H1 (cell line): ENCODE data around the gene APP. TPM values are rescaled to one million over a fixed set of nuclear protein-coding genes. Genes with fewer than 3 reads are reported as not detected.

ENCODE experiments used
- CTCF ChIA-PET: fragments of 300-600 bp; sonication (Branson Sonifier 250); formaldehyde crosslinking; loops from one replicate; lab custom pipeline; 2021; ENCODE audit not compliant: partially characterized antibody; lab: Charles Lee
- POLR2A ChIA-PET: fragments of 300-600 bp; sonication (Branson Sonifier 250); formaldehyde crosslinking; loops from one replicate; lab custom pipeline; 2021; ENCODE audit warnings: inconsistent platforms; ENCODE audit not compliant: partially characterized antibody; lab: Charles Lee
- DNase-seq, 2 experiments: peaks; one replicate each; pipeline versions ENCODE4 v3.0.0 to v3.0.0-alpha.2; 2010 to 2022; ENCODE audit warnings: low spot score in 2 of 2, low read depth in 1 of 2, mixed read lengths in 1 of 2
- FAIRE-seq: peaks from 2 replicates; lab custom pipeline; 2011; peaks lifted over from hg19 to GRCh38; lab: Jason Lieb, UNC
- H2AFZ ChIP-seq: 2 replicates; pipeline ENCODE4 v1.8.1; 2012; ENCODE audit warnings: low read length, inconsistent platforms
- H2AK5ac ChIP-seq: 2 replicates; pipeline ENCODE4 v1.6.1; 2013; ENCODE audit warnings: low read depth, low read length
- H2BK120ac ChIP-seq: replicated peaks from 2 replicates; pipeline ENCODE3; 2013; ENCODE audit warnings: low read depth, low read length, inconsistent platforms
- H2BK12ac ChIP-seq: 2 replicates; pipeline ENCODE4 v1.6.1; 2013; ENCODE audit warnings: low read depth, low read length
- H2BK15ac ChIP-seq: 2 replicates; pipeline ENCODE4 v1.6.1; 2013; ENCODE audit warnings: low read length
- H2BK20ac ChIP-seq: 2 replicates; pipeline ENCODE4 v1.6.1; 2013; ENCODE audit warnings: low read length
- H2BK5ac ChIP-seq: 2 replicates; pipeline ENCODE4 v1.6.1; 2013; ENCODE audit warnings: low read depth, low read length
- H3K14ac ChIP-seq: 2 replicates; pipeline ENCODE4 v1.6.1; 2013; ENCODE audit warnings: inconsistent platforms; ENCODE audit not compliant: insufficient read length
- H3K18ac ChIP-seq: 2 replicates; pipeline ENCODE4 v1.6.1; 2013; ENCODE audit warnings: low read length; ENCODE audit errors: extremely low read depth
- H3K23ac ChIP-seq: 2 replicates; pipeline ENCODE4 v1.6.1; 2013; ENCODE audit warnings: inconsistent platforms; ENCODE audit not compliant: insufficient read length
- H3K23me2 ChIP-seq: 2 replicates; pipeline ENCODE4 v1.6.1; 2013; ENCODE audit warnings: low read depth, low read length
- H3K27ac ChIP-seq: 2 replicates; pipeline ENCODE4 v1.6.1; 2011; ENCODE audit warnings: low read depth, low read length, inconsistent platforms
- H3K27me3 ChIP-seq, 4 experiments: replicated peaks in 1 of 4; 1 replicate in 1 of 4; 2 replicates in 3 of 4; pipeline versions ENCODE4 v1.6.1 to v1.8.1; 2011 to 2013; ENCODE audit warnings: low read length in 3 of 4, mild to moderate bottlenecking in 3 of 4, inconsistent platforms in 2 of 4, mixed read lengths in 2 of 4, moderate library complexity in 1 of 4; ENCODE audit not compliant: control insufficient read depth in 3 of 4, insufficient read depth in 3 of 4; ENCODE audit errors: extremely low read depth in 1 of 4
- H3K36me3 ChIP-seq, 4 experiments: 2 replicates each; pipeline versions ENCODE4 v1.6.1 to v1.8.1; 2011 to 2013; ENCODE audit warnings: mild to moderate bottlenecking in 4 of 4, low read length in 3 of 4, moderate library complexity in 2 of 4, control low read depth in 1 of 4, inconsistent platforms in 1 of 4; ENCODE audit not compliant: insufficient read depth in 4 of 4, control insufficient read depth in 2 of 4
- H3K4ac ChIP-seq: replicated peaks from 2 replicates; pipeline ENCODE3; 2013; ENCODE audit warnings: low read length, low read depth, mixed read lengths, inconsistent platforms; ENCODE audit not compliant: insufficient read length
- H3K4me1 ChIP-seq, 4 experiments: replicated peaks in 1 of 4; 1 replicate in 1 of 4; 2 replicates in 3 of 4; pipeline versions ENCODE4 v1.6.1 to v1.8.1; 2011 to 2013; ENCODE audit warnings: low read length in 3 of 4, inconsistent platforms in 2 of 4, mixed read lengths in 1 of 4; ENCODE audit not compliant: insufficient read depth in 4 of 4, control insufficient read depth in 3 of 4
- H3K4me2 ChIP-seq, 2 experiments: 2 replicates each; pipeline versions ENCODE4 v1.6.1 to v1.8.1; 2011 to 2013; ENCODE audit warnings: low read depth in 2 of 2, low read length in 2 of 2, control low read depth in 1 of 2, inconsistent platforms in 1 of 2, mild to moderate bottlenecking in 1 of 2; ENCODE audit not compliant: insufficient read depth in 1 of 2
- H3K4me3 ChIP-seq, 4 experiments: fragments of 200-600, 300-600 bp in 1 of 4; sonication (generic), shearing (Covaris generic), sonication (Bioruptor Twin) in 1 of 4; 2 replicates each; pipeline versions ENCODE4 v1.5.1 to v1.8.1; 2011 to 2016; ENCODE audit warnings: low read length in 4 of 4, low read depth in 3 of 4, control low read depth in 2 of 4, inconsistent platforms in 2 of 4, mild to moderate bottlenecking in 2 of 4, mixed read lengths in 1 of 4, moderate library complexity in 1 of 4; ENCODE audit not compliant: insufficient read depth in 2 of 4; ENCODE audit errors: extremely low read depth in 1 of 4
- H3K56ac ChIP-seq: replicated peaks from 2 replicates; pipeline ENCODE3; 2013; ENCODE audit warnings: low read depth, mild to moderate bottlenecking, mixed read lengths, low read length, inconsistent platforms; ENCODE audit not compliant: insufficient read length
- H3K79me1 ChIP-seq: 2 replicates; pipeline ENCODE4 v1.6.1; 2013; ENCODE audit warnings: low read depth, low read length, control low read depth
- H3K79me2 ChIP-seq, 2 experiments: 2 replicates each; pipeline versions ENCODE4 v1.6.1 to v1.8.1; 2012 to 2013; ENCODE audit warnings: low read length in 2 of 2, mild to moderate bottlenecking in 2 of 2, inconsistent platforms in 1 of 2; ENCODE audit not compliant: insufficient read depth in 2 of 2, control insufficient read depth in 1 of 2
- H3K9ac ChIP-seq, 4 experiments: replicated peaks in 1 of 4; 1 replicate in 1 of 4; 2 replicates in 3 of 4; pipeline versions ENCODE4 v1.6.1 to v1.8.1; 2011 to 2013; ENCODE audit warnings: low read depth in 3 of 4, low read length in 3 of 4, control low read depth in 2 of 4, mild to moderate bottlenecking in 2 of 4, moderate library complexity in 2 of 4, inconsistent platforms in 1 of 4; ENCODE audit errors: extremely low read depth in 1 of 4
- H3K9me3 ChIP-seq, 2 experiments: 2 replicates each; pipeline versions ENCODE4 v1.6.1 to v1.8.1; 2012 to 2013; ENCODE audit warnings: mild to moderate bottlenecking in 2 of 2, moderate library complexity in 2 of 2, control low read depth in 1 of 2, inconsistent platforms in 1 of 2, low read depth in 1 of 2, low read length in 1 of 2, mixed read lengths in 1 of 2; ENCODE audit not compliant: insufficient read depth in 2 of 2
- H4K20me1 ChIP-seq, 2 experiments: replicated peaks in 1 of 2; 2 replicates each; pipeline versions ENCODE3 to v1.8.1; 2011 to 2013; ENCODE audit warnings: inconsistent platforms in 2 of 2, low read length in 2 of 2, mild to moderate bottlenecking in 1 of 2; ENCODE audit not compliant: insufficient read depth in 2 of 2, control insufficient read depth in 1 of 2
- H4K5ac ChIP-seq: 2 replicates; pipeline ENCODE4 v1.6.1; 2013; ENCODE audit warnings: low read length, low read depth, mixed read lengths, inconsistent platforms; ENCODE audit not compliant: insufficient read length
- H4K8ac ChIP-seq: 2 replicates; pipeline ENCODE4 v1.8.0; 2013; ENCODE audit warnings: mild to moderate bottlenecking, moderate library complexity, low read length, inconsistent platforms; ENCODE audit not compliant: insufficient read depth; ENCODE audit errors: extremely low read depth
- H4K91ac ChIP-seq: replicated peaks from 2 replicates; pipeline ENCODE3; 2013; ENCODE audit warnings: low read length, mixed read lengths, inconsistent platforms; ENCODE audit not compliant: insufficient read length
- NANOG ChIP-seq: IDR thresholded peaks from 2 replicates; pipeline ENCODE4 v1.6.1; 2011; ENCODE audit warnings: low read length, low read depth, mild to moderate bottlenecking, inconsistent platforms; ENCODE audit not compliant: insufficient read depth, poor library complexity, severe bottlenecking
- YY1 ChIP-seq: IDR thresholded peaks from 2 replicates; pipeline ENCODE4 v1.6.1; 2011; ENCODE audit warnings: low read depth, mild to moderate bottlenecking, low read length
- WGBS, 2 experiments: shearing (Covaris generic) in 1 of 2; methylation state at CpG; one replicate each; pipeline versions ENCODE4 v1.1.6 to v1.1.7; 2013 to 2015; ENCODE audit warnings: low lambda C conversion rate in 2 of 2, mixed read lengths in 2 of 2, inconsistent platforms in 1 of 2, low coverage in 1 of 2, missing lambda C conversion rate in 1 of 2; ENCODE audit not compliant: insufficient replicate concordance in 2 of 2, insufficient coverage in 1 of 2, insufficient read length in 1 of 2; ENCODE audit errors: extremely low coverage in 1 of 2, missing lambda C conversion rate in 1 of 2; 5-methylcytosine and 5-hydroxymethylcytosine counted together
- polyA plus RNA-seq, 7 experiments: library from polyadenylated mRNA; depleted of rRNA in 3 of 7; stranded (reverse) in 5 of 7; unstranded in 2 of 7; fragments of >200 nt in 5 of 7; fragments of 200-250 nt in 2 of 7; gene quantifications; 1 replicate in 5 of 7; 2 replicates in 1 of 7; 4 replicates in 1 of 7; pipeline versions ENCODE4 v1.2.1 to v1.2.3, GENCODE V29; 2011 to 2013; ENCODE audit warnings: missing spikeins in 2 of 7, mixed read lengths in 2 of 7
- total RNA-seq: library from RNA; stranded (reverse); fragmentation: NEBNext Ultra II Directional; extraction: Animal tissue kit (Norgen Biotek cat#: 25700); gene quantifications from 2 replicates; pipeline ENCODE4 v1.2.1, GENCODE V29; 2021
- TF ChIP-seq, protein P1 (sequence below), 3 experiments: IDR thresholded peaks; 1 replicate in 2 of 3; 2 replicates in 1 of 3; pipeline versions ENCODE4 v1.5.1 to v1.6.1; 2011; ENCODE audit warnings: low read length in 3 of 3, mild to moderate bottlenecking in 3 of 3, inconsistent platforms in 2 of 3, low read depth in 1 of 3, moderate library complexity in 1 of 3; ENCODE audit not compliant: insufficient read depth in 1 of 3; ENCODE audit errors: control extremely low read depth in 1 of 3

APP gene
- total and polyA plus RNA-seq, 2 of the 8 experiments (the other 6 are each of a cell fraction or from before 2014, with no cell fraction given) = 375 to 551 TPM

- H2BK5ac ChIP-seq = no peak overlapping the region
- peak overlapping the region; percentile 75; the same call in 1 of the 2 replicates for H3K18ac ChIP-seq
- H2AFZ ChIP-seq = no peak overlapping the region
- no peak overlapping the region for H3K9ac ChIP-seq
- no peak for TF ChIP-seq NANOG
- TF ChIP-seq, protein P1, sequence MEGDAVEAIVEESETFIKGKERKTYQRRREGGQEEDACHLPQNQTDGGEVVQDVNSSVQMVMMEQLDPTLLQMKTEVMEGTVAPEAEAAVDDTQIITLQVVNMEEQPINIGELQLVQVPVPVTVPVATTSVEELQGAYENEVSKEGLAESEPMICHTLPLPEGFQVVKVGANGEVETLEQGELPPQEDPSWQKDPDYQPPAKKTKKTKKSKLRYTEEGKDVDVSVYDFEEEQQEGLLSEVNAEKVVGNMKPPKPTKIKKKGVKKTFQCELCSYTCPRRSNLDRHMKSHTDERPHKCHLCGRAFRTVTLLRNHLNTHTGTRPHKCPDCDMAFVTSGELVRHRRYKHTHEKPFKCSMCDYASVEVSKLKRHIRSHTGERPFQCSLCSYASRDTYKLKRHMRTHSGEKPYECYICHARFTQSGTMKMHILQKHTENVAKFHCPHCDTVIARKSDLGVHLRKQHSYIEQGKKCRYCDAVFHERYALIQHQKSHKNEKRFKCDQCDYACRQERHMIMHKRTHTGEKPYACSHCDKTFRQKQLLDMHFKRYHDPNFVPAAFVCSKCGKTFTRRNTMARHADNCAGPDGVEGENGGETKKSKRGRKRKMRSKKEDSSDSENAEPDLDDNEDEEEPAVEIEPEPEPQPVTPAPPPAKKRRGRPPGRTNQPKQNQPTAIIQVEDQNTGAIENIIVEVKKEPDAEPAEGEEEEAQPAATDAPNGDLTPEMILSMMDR (IDR thresholded peaks at IDR 0.05; ENCODE audit: control extremely low read depth in 1 of 3, insufficient read depth in 1 of 3, low read depth in 1 of 3, low read length in 3 of 3) = 0 out of 4 replicates have a peak, but pooled peaks of 1 of the 3 experiments have one; percentile 0
- no peak for TF ChIP-seq YY1
- TF ChIP-seq, all 59 proteins: peak for 1
- Histone ChIP-seq H4K20me1 (peaks cover 2 to 4% of the 10 kb centered on the region in 2 experiments), H3K23ac (no peak overlapping the region), H3K23me2 (no peaks in the 10 kb centered on the region; the same call in 1 of the 2 replicates), H4K5ac (no peak overlapping the region), H2BK120ac (no peak overlapping the region), H3K4me3 (no peak overlapping the region), H3K4me2 (no peak overlapping the region), H3K79me2 (peaks cover 10 to 100% of the 10 kb centered on the region in 2 experiments; a peak in 3 of 4 replicates), H2AK5ac (no peak overlapping the region), H3K4ac (no peak overlapping the region), H3K9me3 (no peaks in the 10 kb centered on the region), H3K27me3 (no peaks in the 10 kb centered on the region), H3K14ac (no peak overlapping the region), H3K36me3 (no peaks in the 10 kb centered on the region; a peak in 1 of 8 replicates), H3K4me1 (peaks cover 5 to 31% (median 21%) of the 10 kb centered on the region in 4 experiments), H2BK15ac (no peak overlapping the region), H2BK20ac (no peak overlapping the region), H3K79me1 (peaks cover 7% of the 10 kb centered on the region), H4K91ac (no peak overlapping the region), H4K8ac (no peak overlapping the region), H3K27ac (no peak overlapping the region), H3K56ac (no peak overlapping the region), H2BK12ac (no peak overlapping the region)
- no peak for DNase-seq
- ChIA-PET CTCF (interaction anchor here (0.7 to 1.9 kb wide), 2 partner anchors 10 to 39 kb away, joined by 3 to 7 read pairs; no protein-coding TSS in a partner anchor), POLR2A (interaction anchor here (0.9 to 1.6 kb wide), 2 partner anchors 43 to 102 kb away, joined by 3 to 4 read pairs; partner anchors contain the start of gene APP)
- 78% methylated on average over 4 of the region's 4 CpGs; no CpG with 5 or more reads in 1 of the 2 experiments for WGBS, 2 experiments
- FAIRE-seq = no peak
Observed at GRCh38 chr21:26068776-26069175, 101.8 kb downstream of the APP start.
